Erythroblast (primary cell): ENCODE measurements around the gene COL2A1.

Experiments
- GATA1 ChIP-seq: IDR thresholded peaks from 2 replicates; pipeline ENCODE4 v1.6.1; 2011; ENCODE audit warnings: low read depth, mild to moderate bottlenecking, control low read depth, low read length, moderate library complexity
- POLR2A ChIP-seq: IDR thresholded peaks from 2 replicates; pipeline ENCODE4 v1.6.1; 2011; ENCODE audit warnings: mild to moderate bottlenecking, low read length

DNA sequence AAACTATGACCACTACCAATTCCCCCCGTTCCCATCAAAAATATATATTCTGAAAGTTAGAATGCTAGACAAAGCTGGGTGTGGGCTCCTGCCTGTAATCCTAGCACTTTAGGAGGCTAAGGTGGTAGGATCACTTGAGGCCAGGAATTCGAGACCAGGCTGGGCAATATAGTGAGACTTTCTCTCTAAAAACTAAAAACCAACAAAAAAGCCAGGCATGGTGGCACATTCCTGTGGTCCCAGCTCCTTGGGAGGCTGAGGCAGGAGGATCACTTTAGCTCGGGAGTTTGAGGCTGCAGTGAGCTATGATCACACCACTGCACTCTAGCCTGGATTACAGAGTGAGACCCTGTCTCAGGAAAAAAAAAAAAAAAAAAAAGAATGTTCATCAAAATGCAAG lies 48.8 kb upstream of the COL2A1 start:
- TF ChIP-seq POLR2A: no peak
- TF ChIP-seq GATA1: no peak
